B cell (primary cell): ENCODE data around the gene NSUN7. TPM values are rescaled to one million over a fixed set of nuclear protein-coding genes. Genes with fewer than 3 reads are reported as not detected.

Experiments used
- ATAC-seq: fragments of 200-7000 bp; cut with Tn5 transposase; one replicate; pipeline ENCODE4 v1.10.0; 2021; ENCODE audit warnings: low read depth, mild to moderate bottlenecking, moderate number of reproducible peaks, moderate library complexity
- CTCF ChIA-PET: fragments of 350-600 bp; sonication (Branson Sonifier 250); formaldehyde crosslinking; loops from one replicate; lab custom pipeline; 2021; ENCODE audit warnings: antibody characterized with exemption, inconsistent platforms; lab: Charles Lee
- POLR2A ChIA-PET: fragments of 350-600 bp; sonication (Branson Sonifier 250); formaldehyde crosslinking; loops from one replicate; lab custom pipeline; 2021; ENCODE audit warnings: antibody characterized with exemption; lab: Charles Lee
- DNase-seq: peaks from one replicate; pipeline ENCODE4 v3.0.0; 2013
- H2AFZ ChIP-seq: 2 replicates; pipeline ENCODE4 v1.6.1; 2012; ENCODE audit warnings: mild to moderate bottlenecking, low read depth, low read length; ENCODE audit not compliant: insufficient read depth, poor library complexity, severe bottlenecking
- H3K27ac ChIP-seq, 2 donors: 1 replicate in 1 of 2; 2 replicates in 1 of 2; pipeline ENCODE4 v1.5.1; 2012 to 2013; ENCODE audit warnings: low read length in 2 of 2, mild to moderate bottlenecking in 2 of 2, moderate library complexity in 1 of 2
- H3K27me3 ChIP-seq, 4 experiments: fragments of 200-600 bp in 1 of 4; sonication (generic) in 1 of 4; replicated peaks in 1 of 4; 1 replicate in 2 of 4; 2 replicates in 2 of 4; pipeline versions ENCODE4 v1.6.1 to v1.7.0; 2013 to 2016; ENCODE audit warnings: low read length in 3 of 4, mild to moderate bottlenecking in 2 of 4, mixed read lengths in 1 of 4, moderate library complexity in 1 of 4; ENCODE audit not compliant: insufficient read depth in 4 of 4, control insufficient read depth in 3 of 4; ENCODE audit errors: control extremely low read depth in 1 of 4
- H3K36me3 ChIP-seq, 2 experiments: replicated peaks in 1 of 2; 1 replicate in 1 of 2; 2 replicates in 1 of 2; pipeline versions ENCODE4 v1.6.1 to v1.7.1; 2013; ENCODE audit warnings: low read length in 1 of 2; ENCODE audit not compliant: insufficient read depth in 2 of 2, control insufficient read depth in 1 of 2; ENCODE audit errors: control extremely low read depth in 1 of 2, extremely low read depth in 1 of 2
- H3K4me1 ChIP-seq, 2 donors: fragments of 200-600 bp in 1 of 2; sonication (generic) in 1 of 2; 1 replicate in 1 of 2; 2 replicates in 1 of 2; pipeline versions ENCODE4 v1.5.1 to v1.6.1; 2013 to 2017; ENCODE audit warnings: low read length in 2 of 2; ENCODE audit not compliant: control insufficient read depth in 2 of 2, insufficient read depth in 2 of 2
- H3K4me2 ChIP-seq: replicated peaks from 2 replicates; pipeline ENCODE3; 2012; ENCODE audit warnings: mild to moderate bottlenecking, low read depth, low read length; ENCODE audit not compliant: poor library complexity, severe bottlenecking
- H3K4me3 ChIP-seq, 5 experiments: fragments of 200-600 bp in 1 of 5; sonication (generic) in 1 of 5; 1 replicate in 3 of 5; 2 replicates in 2 of 5; pipeline versions ENCODE4 v1.5.1 to v1.7.0; 2011 to 2016; ENCODE audit warnings: low read length in 4 of 5, mild to moderate bottlenecking in 4 of 5, low read depth in 2 of 5, control low read depth in 1 of 5, moderate library complexity in 1 of 5; ENCODE audit not compliant: insufficient read depth in 1 of 5; ENCODE audit errors: control extremely low read depth in 1 of 5, extremely low read depth in 1 of 5
- H3K79me2 ChIP-seq: fragments of 200-600 bp; sonication (generic); one replicate; pipeline ENCODE4 v1.6.0; 2016; ENCODE audit warnings: low read length; ENCODE audit not compliant: control insufficient read depth, insufficient read depth
- H3K9ac ChIP-seq: fragments of 200-600 bp; sonication (generic); 2 replicates; pipeline ENCODE4 v1.6.1; 2017; ENCODE audit warnings: mild to moderate bottlenecking, low read length, moderate library complexity
- H3K9me3 ChIP-seq, 3 donors: one replicate each; pipeline versions ENCODE4 v1.6.1 to v1.7.1; 2013; ENCODE audit warnings: low read length in 2 of 3; ENCODE audit not compliant: control insufficient read depth in 2 of 3, insufficient read depth in 1 of 3; ENCODE audit errors: control extremely low read depth in 1 of 3
- H4K20me1 ChIP-seq: 2 replicates; pipeline ENCODE4 v1.6.0; 2012; ENCODE audit warnings: mild to moderate bottlenecking, low read length; ENCODE audit not compliant: insufficient read depth, control insufficient read depth, poor library complexity, severe bottlenecking
- H3K27ac Mint-ChIP-seq: one replicate; pipeline ENCODE4 v1.8.0; 2021; ENCODE audit warnings: mixed read lengths
- H3K27me3 Mint-ChIP-seq: one replicate; pipeline ENCODE4 v1.8.0; 2021; ENCODE audit warnings: mixed read lengths
- H3K4me1 Mint-ChIP-seq: one replicate; pipeline ENCODE4 v1.8.0; 2021; ENCODE audit warnings: mixed read lengths
- H3K4me3 Mint-ChIP-seq: one replicate; pipeline ENCODE4 v1.8.0; 2021; ENCODE audit warnings: mixed read lengths
- H3K9me3 Mint-ChIP-seq: one replicate; pipeline ENCODE4 v1.8.0; 2022; ENCODE audit warnings: mixed read lengths; ENCODE audit not compliant: insufficient read depth
- CTCF ChIP-seq: fragments of 200-600 bp; IDR thresholded peaks from one replicate; pipeline ENCODE4 v1.8.0; 2022; ENCODE audit warnings: antibody characterized with exemption, mild to moderate bottlenecking
- EZH2 ChIP-seq: IDR thresholded peaks from 2 replicates; pipeline ENCODE4 v1.6.1; 2012; ENCODE audit warnings: borderline replicate concordance, low read depth, mild to moderate bottlenecking, moderate library complexity, low read length; ENCODE audit not compliant: insufficient read depth, poor library complexity, severe bottlenecking
- WGBS: methylation state at CpG from one replicate; pipeline ENCODE4 v1.1.5; 2013; ENCODE audit warnings: missing lambda C conversion rate; ENCODE audit not compliant: insufficient coverage; 5-methylcytosine and 5-hydroxymethylcytosine counted together
- intact Hi-C: fragments of 100-400 bp; cut with micrococcal nuclease; formaldehyde crosslinking; loops from one replicate; pipeline ENCODE4 v1.10.0; 2022
- polyA plus RNA-seq: library from polyadenylated mRNA; depleted of rRNA; stranded (reverse); fragments of >200 nt; gene quantifications from 2 replicates; pipeline ENCODE4 v1.2.3, GENCODE V29; 2012
- total RNA-seq, 2 donors: library from RNA; stranded (reverse); fragments of 120-200 nt in 1 of 2; gene quantifications; 1 replicate in 1 of 2; 2 replicates in 1 of 2; pipeline versions ENCODE4 v1.2.3 to v1.2.4, GENCODE V29; 2013 to 2022

Gene NSUN7
- total and polyA plus RNA-seq, 2 donors (not counting 1 experiment from before 2014, with no cell fraction given) = 0.75 to 29.8 TPM

- Mint-ChIP-seq H3K9me3 (no peaks in the 10 kb centered on the region), H3K27me3 (peaks cover 4% of the 10 kb centered on the region), H3K27ac (no peak overlapping the region), H3K4me3 (no peak overlapping the region), H3K4me1 (peaks cover 51% of the 10 kb centered on the region)
- ChIA-PET CTCF (interaction anchor here (0.6 to 8.2 kb wide), 11 partner anchors 12 to 531 kb away, joined by 3 to 102 read pairs (median 4); no protein-coding TSS in a partner anchor), POLR2A (interaction anchor here (0.5 to 1.0 kb wide), 3 partner anchors 15 to 782 kb away, joined by 3 read pairs; no protein-coding TSS in a partner anchor)
- no peak overlapping the region for H3K27ac ChIP-seq
- ATAC-seq (no peak), DNase-seq (peak; percentile 47)
- no peaks in the 10 kb centered on the region for H3K9me3 ChIP-seq
- H3K36me3 ChIP-seq = no peaks in the 10 kb centered on the region
- H2AFZ ChIP-seq = no peak overlapping the region
- H4K20me1 ChIP-seq = no peaks in the 10 kb centered on the region
- H3K4me2 ChIP-seq = no peak overlapping the region
- H3K27me3 ChIP-seq = no peaks in the 10 kb centered on the region
- H3K4me3 ChIP-seq = no peak overlapping the region
- intact Hi-C loops = loop anchor here (1.0 to 10.0 kb wide), 4 partner anchors 91 to 786 kb away; partner anchors contain the start of gene N4BP2
- no peak overlapping the region for H3K9ac ChIP-seq
- peak; percentile 25 for TF ChIP-seq CTCF
- TF ChIP-seq EZH2 = no peak
- H3K4me1 ChIP-seq = peaks cover 39 to 55% of the 10 kb centered on the region in 2 donors
- WGBS = no CpG with 5 or more reads among the region's 1 CpG
- peaks cover 2% of the 10 kb centered on the region for H3K79me2 ChIP-seq
Measured at GRCh38 chr4:40843696-40844095, 93.9 kb downstream of the NSUN7 start.

- no peaks in the 10 kb centered on the region for H3K9me3 Mint-ChIP-seq
- no peak overlapping the region for H3K27ac Mint-ChIP-seq
Measured at GRCh38 chr4:40844261-40844660, 94.5 kb downstream of the NSUN7 start.

More at GRCh38 chr4:40844261-40844660, 94.5 kb downstream of the NSUN7 start:
- H4K20me1 ChIP-seq = no peaks in the 10 kb centered on the region
- no peak overlapping the region for H3K4me2 ChIP-seq
- peaks cover 2% of the 10 kb centered on the region for H3K79me2 ChIP-seq
- intact Hi-C loops = loop anchor here (5.0 to 10.0 kb wide), 3 partner anchors 92 to 787 kb away; partner anchors contain the start of gene N4BP2
- Mint-ChIP-seq H3K4me3 (no peak overlapping the region), H3K27me3 (peaks cover 7% of the 10 kb centered on the region), H3K4me1 (peaks cover 52% of the 10 kb centered on the region)
- no peaks in the 10 kb centered on the region for H3K27me3 ChIP-seq
- H2AFZ ChIP-seq = no peak overlapping the region
- no peak overlapping the region for H3K9ac ChIP-seq
- H3K4me3 ChIP-seq = no peak overlapping the region
- ChIA-PET CTCF (interaction anchor here (0.6 to 8.2 kb wide), 8 partner anchors 11 to 519 kb away, joined by 3 to 102 read pairs (median 4); no protein-coding TSS in a partner anchor), POLR2A (interaction anchor here (0.5 kb wide), 1 partner anchor 782 kb away, joined by 3 read pairs; no protein-coding TSS in a partner anchor)
- H3K4me1 ChIP-seq = peaks cover 37 to 55% of the 10 kb centered on the region in 2 donors
- TF ChIP-seq EZH2 = no peak
- no peak for TF ChIP-seq CTCF
- H3K36me3 ChIP-seq = no peaks in the 10 kb centered on the region
- ATAC-seq (no peak), DNase-seq (no peak)
- H3K27ac ChIP-seq = no peak overlapping the region
- no peaks in the 10 kb centered on the region for H3K9me3 ChIP-seq
- 87% methylated on average over 6 of the region's 6 CpGs for WGBS
